Heart left ventricle (tissue), 13 donors: ENCODE results near the gene PMVK.

ENCODE experiments used
- CTCF ChIP-seq, 12 donors: fragments of 200-600 bp; sonication (generic) in 4 of 12; IDR thresholded peaks; one replicate each; pipeline versions ENCODE4 v1.5.0 to v1.8.0; 2018 to 2022; ENCODE audit warnings: antibody characterized with exemption in 12 of 12, mild to moderate bottlenecking in 5 of 12
- POLR2A ChIP-seq, 2 donors: fragments of 450-650 bp; IDR thresholded peaks; one replicate each; pipeline ENCODE4 v1.6.1; 2017; ENCODE audit warnings: antibody characterized with exemption in 2 of 2, mild to moderate bottlenecking in 2 of 2, moderate library complexity in 2 of 2
- donor health status: ischemic (EF 13 %, LVEDD 7.1; RV severe dilation, severe dysfunction).
- donor health status: DM: no; HTN: yes; CAD: no.
- donor health status: DM: no; HTN: no; CAD: no.
- donor health status: ischemic (EF 25% LVEDD 6.9; RV normal size, moderate dysfunction).
- donor health status: ischemic (EF 25% LVEDD 5.7; RV mildly dilated, moderate dysfunction).
- donor health status: ischemic (EF 35%, LVEDD 5.7; RV mildly dilated, moderate dysfunction).
- donor health status: nonischemic (EF 11% LVEDD 7.7; RV severe dilation, severe dysfunction).
- donor health status: DM: yes; HTN: yes; CAD: no.
- donor health status: PGD.
- donor health status: ischemic (EF 29% LVEDD 5.4; RV normal size, mild dysfunction).
- donor health status: nonischemic (EF 23%, LVEDD 6.1; RV moderate dilation, normal function).

- TF ChIP-seq POLR2A (IDR thresholded peaks at IDR 0.05) (no peak), CTCF (IDR thresholded peaks at IDR 0.05) (no peak)
These were observed 21.5 kb upstream of the PMVK start for GRCh38 chr1:154958036-154958435.
